RWPE1 (cell line): ENCODE measurements around the gene TENM4.

Source experiments
- CTCF ChIA-PET: fragments of 350-600 bp; sonication (Branson Sonifier 250); formaldehyde crosslinking; extraction: SDS; loops from one replicate; lab custom pipeline; 2021; lab: Yijun Ruan, JAX
- POLR2A ChIA-PET: fragments of 400-600 bp; formaldehyde crosslinking; extraction: SDS; loops from one replicate; lab custom pipeline; 2020; ENCODE audit warnings: antibody characterized with exemption; ENCODE audit not compliant: low non-redundant PET; lab: Yijun Ruan, JAX
- DNase-seq: peaks from one replicate; pipeline ENCODE4 v3.0.0; 2012; ENCODE audit warnings: low spot score
- H3K27ac ChIP-seq: fragments of 450-650 bp; 2 replicates; pipeline ENCODE4 v1.5.1; 2017
- TF ChIP-seq, protein P1 (sequence below): fragments of 450-650 bp; conservative IDR thresholded peaks from 2 replicates; pipeline ENCODE4 v1.5.1; 2017; ENCODE audit warnings: low read depth, mild to moderate bottlenecking

The TENM4 gene

DNA sequence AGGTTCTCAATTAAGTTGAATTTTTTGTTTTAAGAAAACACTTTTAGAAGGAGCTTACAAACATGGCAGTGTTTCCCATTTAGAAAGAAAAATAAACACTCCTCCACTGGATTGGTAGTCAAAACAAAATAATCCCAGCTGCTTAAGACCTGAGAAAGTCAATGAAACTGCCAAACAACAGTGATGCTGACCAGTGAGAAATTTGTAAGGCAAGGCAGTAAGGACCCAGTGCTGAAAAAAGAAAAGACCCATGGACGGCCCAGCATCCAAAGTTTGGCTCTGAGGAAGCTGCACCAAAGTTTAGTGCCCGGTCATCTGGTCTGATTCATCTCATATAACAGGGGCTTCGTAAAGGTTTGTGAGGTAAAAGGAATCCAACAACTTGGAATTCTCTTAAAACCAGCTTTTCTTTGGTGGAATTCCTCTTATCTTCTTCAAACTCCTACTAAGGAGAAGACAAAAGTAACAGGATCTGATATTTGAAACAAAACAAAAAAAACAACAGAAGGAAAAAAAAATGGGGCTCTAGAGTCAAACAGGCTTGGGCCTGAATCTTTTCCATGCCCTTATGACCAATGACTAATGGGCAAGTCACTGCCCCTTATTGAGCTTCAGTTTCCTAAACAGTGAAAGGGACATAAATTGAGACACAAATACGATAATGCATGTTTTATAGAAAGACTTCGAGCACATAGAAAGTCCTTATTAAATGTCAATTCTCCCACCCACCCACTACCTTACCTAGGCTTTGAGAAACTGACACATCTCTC lies 483.2 kb downstream of the TENM4 start:
- DNase-seq = peak; percentile 37
- TF ChIP-seq, protein P1, sequence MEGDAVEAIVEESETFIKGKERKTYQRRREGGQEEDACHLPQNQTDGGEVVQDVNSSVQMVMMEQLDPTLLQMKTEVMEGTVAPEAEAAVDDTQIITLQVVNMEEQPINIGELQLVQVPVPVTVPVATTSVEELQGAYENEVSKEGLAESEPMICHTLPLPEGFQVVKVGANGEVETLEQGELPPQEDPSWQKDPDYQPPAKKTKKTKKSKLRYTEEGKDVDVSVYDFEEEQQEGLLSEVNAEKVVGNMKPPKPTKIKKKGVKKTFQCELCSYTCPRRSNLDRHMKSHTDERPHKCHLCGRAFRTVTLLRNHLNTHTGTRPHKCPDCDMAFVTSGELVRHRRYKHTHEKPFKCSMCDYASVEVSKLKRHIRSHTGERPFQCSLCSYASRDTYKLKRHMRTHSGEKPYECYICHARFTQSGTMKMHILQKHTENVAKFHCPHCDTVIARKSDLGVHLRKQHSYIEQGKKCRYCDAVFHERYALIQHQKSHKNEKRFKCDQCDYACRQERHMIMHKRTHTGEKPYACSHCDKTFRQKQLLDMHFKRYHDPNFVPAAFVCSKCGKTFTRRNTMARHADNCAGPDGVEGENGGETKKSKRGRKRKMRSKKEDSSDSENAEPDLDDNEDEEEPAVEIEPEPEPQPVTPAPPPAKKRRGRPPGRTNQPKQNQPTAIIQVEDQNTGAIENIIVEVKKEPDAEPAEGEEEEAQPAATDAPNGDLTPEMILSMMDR = no peak
- ChIA-PET POLR2A (no interaction called here), CTCF (interaction anchor here (0.6 to 0.7 kb wide), 3 partner anchors 46 to 353 kb away, joined by 3 to 5 read pairs (median 3); no protein-coding TSS in a partner anchor)
- H3K27ac ChIP-seq = no peak overlapping the region

DNA sequence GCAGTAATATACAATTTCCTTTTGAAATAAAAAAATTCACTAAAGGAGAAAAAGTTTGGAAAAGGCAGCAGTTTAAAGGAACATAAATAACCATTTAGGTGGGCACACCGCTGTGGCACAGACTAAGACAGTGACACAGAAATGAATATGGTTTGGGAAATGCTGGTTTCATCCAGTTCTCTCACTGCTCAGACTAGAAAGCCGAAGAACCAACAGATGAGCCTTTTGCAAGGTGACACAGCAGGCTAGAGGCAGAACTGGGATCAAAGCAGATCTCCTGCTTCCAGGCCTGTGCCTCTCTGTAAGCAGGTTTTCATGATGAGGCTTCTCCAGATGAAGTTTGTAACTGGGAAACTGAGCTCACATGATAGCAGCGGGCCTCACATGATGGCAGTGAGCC lies 486.1 kb downstream of the TENM4 start:
- ChIA-PET POLR2A (no interaction called here), CTCF (no interaction called here)
- no peak for DNase-seq
- H3K27ac ChIP-seq = no peak overlapping the region
- TF ChIP-seq, protein P1 = no peak

DNA sequence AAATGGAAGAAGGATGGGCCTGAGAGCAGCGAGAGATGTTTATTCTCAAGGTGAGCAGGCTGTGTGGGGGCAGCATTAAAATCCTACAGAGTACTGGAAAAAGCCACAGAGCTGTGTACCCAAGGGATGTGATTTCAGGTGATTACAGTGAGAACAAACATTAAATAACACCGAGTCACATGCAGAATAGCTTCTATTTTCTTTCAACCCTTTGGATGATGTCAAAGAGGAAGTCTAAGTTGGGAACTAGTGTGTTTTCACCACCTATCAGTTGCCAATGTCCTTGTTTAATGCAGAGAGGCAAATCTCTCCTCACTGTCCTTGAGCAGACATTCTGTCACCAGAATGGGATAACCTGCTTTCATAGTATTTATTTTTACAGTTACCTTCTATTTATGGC lies 486.6 kb downstream of the TENM4 start:
- TF ChIP-seq, protein P1 = no peak
- DNase-seq = no peak
- CTCF ChIA-PET = interaction anchor here (0.5 kb wide), 1 partner anchor 148 kb away, joined by 3 read pairs; no protein-coding TSS in a partner anchor
- POLR2A ChIA-PET = no interaction called here
- H3K27ac ChIP-seq = no peak overlapping the region

DNA sequence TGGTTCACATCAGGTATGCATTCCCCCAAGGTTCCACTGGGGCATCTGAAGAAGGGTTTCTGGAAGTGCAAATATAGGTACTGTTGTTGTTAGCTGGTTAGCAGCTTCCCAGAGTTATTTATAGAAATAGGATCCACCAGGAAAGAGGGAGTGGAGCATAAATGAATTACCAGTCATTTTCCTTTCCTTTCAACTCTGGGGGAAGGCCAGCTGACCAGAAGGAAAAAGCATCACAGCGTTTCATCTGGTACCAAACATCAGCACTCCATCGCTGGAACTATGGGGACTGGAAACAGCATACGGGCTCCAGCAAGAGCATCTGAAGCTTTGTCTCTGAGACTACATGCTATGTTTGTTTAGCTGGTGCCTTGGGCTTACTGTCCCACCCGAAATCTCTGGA lies 487.9 kb downstream of the TENM4 start:
- TF ChIP-seq, protein P1 = no peak
- ChIA-PET POLR2A (no interaction called here), CTCF (interaction anchor here (0.7 kb wide), 1 partner anchor 230 kb away, joined by 3 read pairs; no protein-coding TSS in a partner anchor)
- no peak for DNase-seq
- H3K27ac ChIP-seq = no peak overlapping the region

DNA sequence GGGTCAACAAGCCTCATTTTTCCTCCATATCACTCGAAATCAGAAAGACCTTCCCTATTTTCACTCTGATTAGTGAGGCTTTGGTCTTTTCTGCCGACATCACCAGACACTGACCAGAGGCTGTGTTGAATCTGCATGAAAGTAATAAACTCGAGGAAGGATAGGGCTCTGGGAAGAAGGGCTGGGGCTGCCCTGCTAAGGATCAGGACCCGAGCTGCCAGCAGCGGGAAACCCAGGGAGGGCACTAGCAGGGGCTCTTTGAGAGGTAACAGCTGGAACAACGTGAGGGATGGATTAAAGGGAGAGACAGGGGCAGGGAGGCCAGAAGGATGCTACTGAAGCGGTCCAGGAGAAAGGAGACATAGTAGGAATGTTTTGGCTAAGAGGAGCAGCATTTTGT lies 488.7 kb downstream of the TENM4 start:
- TF ChIP-seq, protein P1 = no peak
- ChIA-PET POLR2A (no interaction called here), CTCF (no interaction called here)
- no peak overlapping the region for H3K27ac ChIP-seq
- no peak for DNase-seq

DNA sequence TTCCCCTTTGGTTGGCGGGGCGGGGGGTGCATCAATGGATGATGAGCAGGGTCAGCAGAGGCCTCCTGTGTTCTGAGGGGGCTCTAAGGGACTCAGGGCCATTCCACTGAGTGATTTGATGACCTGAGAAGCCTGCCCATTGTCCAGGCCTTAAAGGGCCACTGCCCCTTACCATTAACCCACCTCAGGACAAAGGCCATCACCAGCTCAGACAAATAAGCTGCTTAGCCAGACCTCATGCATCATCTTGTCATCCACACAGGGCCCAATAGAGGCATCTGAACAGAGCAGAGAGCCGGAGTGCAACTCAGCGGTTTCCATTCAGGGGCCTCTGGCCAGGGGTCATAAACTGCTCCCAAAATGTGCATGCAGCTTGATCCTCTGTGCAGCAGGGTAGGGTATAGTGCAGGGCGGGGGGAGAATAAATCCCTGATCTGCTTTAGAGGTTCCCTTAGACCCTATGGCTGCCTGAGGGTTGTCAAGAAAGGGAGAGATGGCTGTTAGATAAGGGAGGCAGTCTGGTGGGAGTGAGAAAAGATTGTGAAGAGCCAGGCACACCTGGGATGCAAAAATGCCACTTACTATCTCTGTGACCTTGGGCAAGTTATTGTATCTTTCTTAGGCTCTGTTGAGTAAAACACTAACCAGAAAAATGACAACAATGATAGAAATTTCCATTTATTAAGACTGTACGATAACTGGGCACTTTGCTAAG lies 490.7 kb downstream of the TENM4 start:
- ChIA-PET CTCF (interaction anchor here (0.5 kb wide), 1 partner anchor 829 kb away, joined by 4 read pairs; no protein-coding TSS in a partner anchor), POLR2A (no interaction called here)
- no peak for DNase-seq
- TF ChIP-seq, protein P1 = no peak
- no peak overlapping the region for H3K27ac ChIP-seq
